GM19351 (cell line): Measurements from ENCODE around the gene KLHL21.

Experiments used
- ATAC-seq: cut with Tn5 transposase; IDR thresholded peaks from one replicate; pipeline ENCODE4 v1.9.1; 2021; ENCODE audit warnings: mild to moderate bottlenecking, moderate library complexity; ENCODE audit not compliant: unreplicated experiment

The KLHL21 gene

GRCh38 chr1:6557597-6557996 lies 45.1 kb downstream of the KLHL21 start:
- ATAC-seq: no peak

GRCh38 chr1:6554907-6555778 lies 47.5 kb downstream of the KLHL21 start, which contains the start of gene TAS1R1:
TAS1R1 (plus strand) TSS chr1:6555307; CDS start chr1:6555374, 67 bp downstream.
- no peak for ATAC-seq

GRCh38 chr1:6554031-6554906 lies 48.4 kb downstream of the KLHL21 start, which contains the start of gene NOL9:
NOL9 (minus strand) TSS chr1:6554513; CDS start chr1:6554502, 11 bp downstream.
- peak; percentile 89 for ATAC-seq

GRCh38 chr1:6547301-6547700 lies 55.4 kb downstream of the KLHL21 start:
- ATAC-seq: no peak

GRCh38 chr1:6546326-6546725 lies 56.3 kb downstream of the KLHL21 start:
- ATAC-seq: no peak

GRCh38 chr1:6545276-6546112 lies 57.2 kb downstream of the KLHL21 start:
- no peak for ATAC-seq

GRCh38 chr1:6544831-6545230 lies 57.8 kb downstream of the KLHL21 start:
- no peak for ATAC-seq
